GM21528 (cell line): Measurements from ENCODE around the gene EIF4G3.
A peak's percentile ranks its signal among the peaks of the same experiment; 100 is the strongest.
"Not testable (repeated sequence)": the region's sequence is repeated elsewhere in the genome, so short reads cannot be mapped to it uniquely, and the experiment has no call there.

Experiments used
- ATAC-seq: cut with Tn5 transposase; IDR thresholded peaks from one replicate; pipeline ENCODE4 v1.9.1; 2021; ENCODE audit warnings: mild to moderate bottlenecking, moderate library complexity; ENCODE audit not compliant: unreplicated experiment, low FRiP score

EIF4G3 gene

DNA sequence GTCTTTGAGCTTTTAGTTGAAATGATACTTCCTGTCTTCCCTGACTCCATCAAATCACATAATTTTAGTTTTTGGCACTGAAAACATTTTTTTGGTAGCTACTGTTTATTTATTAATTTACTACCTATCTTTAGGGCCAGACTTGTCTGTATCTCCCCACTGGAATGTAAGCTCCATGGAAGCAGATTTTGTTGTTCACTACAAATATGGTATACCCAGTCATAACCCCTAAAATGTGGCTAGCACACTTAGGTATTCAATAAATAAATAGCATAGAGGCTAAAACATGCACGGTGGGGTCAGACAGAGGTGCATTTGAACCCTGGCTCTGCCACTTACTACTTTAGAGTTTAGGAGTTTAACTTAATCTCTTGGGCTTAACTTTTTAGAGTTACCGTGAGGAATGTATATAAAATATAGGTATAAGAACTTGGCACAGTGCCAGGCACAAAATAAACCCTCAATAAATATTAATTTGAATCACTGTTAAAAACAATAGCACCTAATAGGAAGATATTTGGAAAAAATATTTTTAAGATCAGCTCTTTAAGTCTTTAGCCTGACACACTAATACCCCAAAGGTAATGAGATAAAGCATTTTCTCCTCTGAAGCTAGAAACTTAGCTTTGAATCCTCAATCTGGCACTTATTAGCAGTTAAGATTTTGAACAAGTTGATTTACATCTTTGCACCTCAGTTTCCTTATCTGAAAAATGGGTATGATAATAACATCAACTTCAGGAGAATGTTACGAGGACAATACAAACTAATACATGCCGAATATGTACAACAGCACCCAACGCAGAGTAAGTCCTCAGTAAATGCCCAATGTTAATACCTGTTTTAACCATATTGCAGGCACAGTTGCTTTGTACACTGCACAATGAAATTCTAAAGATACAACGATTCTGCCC, 330.0 kb downstream of the EIF4G3 start:
- ATAC-seq: no peak

DNA sequence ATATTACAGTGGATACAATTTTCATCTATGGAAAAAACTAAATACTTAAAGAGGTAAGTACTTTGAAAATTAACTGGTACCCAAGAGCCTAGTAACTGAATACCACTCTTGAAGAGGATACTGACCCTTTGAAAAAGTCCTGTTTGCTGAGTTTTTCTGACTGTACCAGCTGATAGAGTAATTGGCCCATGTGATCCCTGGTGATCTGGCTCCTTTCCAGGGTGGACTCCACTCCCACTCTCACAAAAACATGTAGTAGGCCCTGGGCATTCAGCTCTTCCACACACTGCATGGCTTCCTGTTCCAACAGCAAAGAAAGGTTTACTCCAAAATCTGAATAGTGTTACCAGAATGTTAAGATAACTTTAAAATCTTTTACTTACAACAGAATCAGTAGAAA, 336.0 kb downstream of the EIF4G3 start:
- no peak for ATAC-seq

DNA sequence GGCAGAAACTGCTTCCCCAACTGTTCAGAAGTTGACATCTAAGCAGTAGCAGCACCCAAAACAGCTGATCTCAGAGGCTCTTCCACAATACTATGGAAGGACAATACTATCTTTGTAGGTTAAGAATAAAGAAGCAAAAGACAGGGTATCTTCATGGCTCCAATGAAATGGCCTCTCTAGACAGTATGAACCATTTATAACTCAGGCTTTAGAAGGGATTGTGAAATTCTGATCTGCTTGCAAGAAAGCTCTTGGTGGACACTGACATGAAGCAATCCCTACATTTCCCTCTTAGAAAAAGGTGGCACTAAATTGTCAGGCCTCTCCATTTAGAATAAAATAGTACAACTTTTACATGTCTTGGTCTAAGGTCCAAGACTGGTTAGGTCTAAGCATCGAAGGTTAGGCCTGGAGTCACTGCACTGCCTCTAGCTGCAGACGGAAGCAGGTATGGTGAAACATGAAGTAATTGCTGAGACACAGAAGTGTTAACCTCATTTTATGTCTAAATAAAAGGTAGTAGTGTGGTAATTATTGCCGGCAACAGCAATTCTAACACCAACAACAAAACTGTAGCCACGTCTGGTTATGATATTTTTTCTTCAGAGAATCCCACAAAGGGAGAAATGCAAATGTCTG, 339.0 kb downstream of the EIF4G3 start:
- no peak for ATAC-seq

DNA sequence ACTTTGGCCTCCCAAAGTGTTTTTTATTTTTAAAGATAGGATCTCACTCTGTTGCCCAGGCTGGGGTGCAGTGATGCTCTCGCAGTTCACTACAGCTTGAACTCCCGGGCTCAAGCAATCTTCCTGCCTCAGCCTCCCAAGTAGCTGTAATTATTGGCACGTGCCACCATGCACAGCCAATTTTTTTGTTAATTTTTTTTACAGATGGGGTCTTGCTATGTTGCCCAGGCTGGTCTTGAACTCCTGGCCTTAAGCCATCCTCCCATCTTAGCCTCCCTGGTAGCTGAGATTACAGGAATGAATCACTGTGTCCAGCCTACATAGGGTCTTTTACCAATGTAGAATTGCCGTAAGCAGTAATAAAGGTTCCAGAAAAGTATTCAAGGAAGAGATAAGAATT, 340.5 kb downstream of the EIF4G3 start:
- no peak for ATAC-seq

DNA sequence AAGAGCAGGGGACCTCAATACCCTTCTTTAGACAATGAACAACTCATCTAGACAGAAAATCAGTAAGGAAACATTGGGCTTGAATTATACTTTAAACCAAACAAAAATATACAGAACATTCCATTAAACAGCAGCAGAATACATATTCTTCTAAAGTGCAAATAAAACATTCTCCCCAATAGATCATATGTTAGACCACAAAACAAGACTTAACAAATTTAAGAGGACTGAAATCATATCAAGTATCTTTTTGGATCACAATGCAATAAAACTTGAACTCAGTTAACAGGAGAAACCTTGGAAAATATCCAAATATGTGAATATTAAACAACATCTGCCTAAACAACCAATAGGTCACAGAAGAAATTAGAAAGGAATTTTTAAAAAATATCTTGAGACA, 341.9 kb downstream of the EIF4G3 start:
- no peak for ATAC-seq

DNA sequence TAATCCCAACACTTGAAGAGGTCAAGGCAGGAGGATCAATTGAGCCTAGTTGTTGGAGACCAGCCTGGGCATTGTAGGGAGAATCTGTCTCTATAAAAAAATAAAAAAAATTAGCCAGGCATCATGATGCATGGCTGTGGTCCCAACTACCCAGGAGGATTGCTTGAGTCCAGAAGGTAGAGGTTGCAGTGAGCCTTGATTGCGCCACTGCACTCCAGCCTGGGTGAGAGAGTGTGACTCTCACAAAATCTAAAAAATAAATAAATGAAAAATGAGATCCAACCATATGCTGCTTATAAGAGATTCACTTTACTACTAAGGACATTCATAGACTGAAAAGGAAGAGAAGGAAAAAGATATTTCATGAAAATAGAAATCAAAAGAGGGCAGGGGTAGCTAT, 342.5 kb downstream of the EIF4G3 start:
- ATAC-seq: no peak

DNA sequence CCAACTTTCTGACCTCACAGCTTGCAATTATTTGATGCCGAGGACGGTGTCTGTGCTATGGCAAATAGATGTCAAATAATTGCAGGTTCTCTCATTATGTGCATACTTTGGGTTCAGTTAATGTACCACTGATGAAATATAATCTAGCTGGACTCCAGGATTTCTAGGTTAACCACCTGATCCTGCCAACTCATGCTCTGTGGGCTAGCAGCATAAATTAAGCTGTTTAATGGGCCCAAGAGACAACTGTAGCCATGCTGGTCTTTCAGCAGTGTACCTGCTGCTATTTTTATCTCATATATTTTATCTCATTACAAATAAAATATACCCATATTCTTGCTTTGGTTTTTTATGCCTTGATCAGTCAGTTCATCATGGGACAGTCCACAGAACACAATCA, 346.3 kb downstream of the EIF4G3 start:
- ATAC-seq: no peak

DNA sequence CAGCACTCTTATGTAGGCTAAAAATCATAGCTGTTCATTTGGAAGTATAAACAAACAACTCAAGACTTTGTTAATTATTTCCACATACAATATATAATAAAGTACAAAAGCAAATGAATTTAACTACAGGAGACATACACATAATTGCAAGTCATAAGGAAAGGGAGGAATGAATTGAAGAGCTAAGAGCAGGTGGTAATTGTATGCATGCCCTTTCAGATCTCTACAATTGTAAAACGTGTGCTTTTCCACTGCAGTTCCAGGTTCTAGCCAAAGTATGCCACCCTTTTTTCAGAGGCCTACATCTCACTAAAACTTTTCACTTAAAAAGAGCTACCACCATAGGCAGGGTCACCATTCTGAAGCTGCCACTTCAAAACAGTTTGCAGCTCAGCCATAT, 346.8 kb downstream of the EIF4G3 start:
- ATAC-seq: no peak

DNA sequence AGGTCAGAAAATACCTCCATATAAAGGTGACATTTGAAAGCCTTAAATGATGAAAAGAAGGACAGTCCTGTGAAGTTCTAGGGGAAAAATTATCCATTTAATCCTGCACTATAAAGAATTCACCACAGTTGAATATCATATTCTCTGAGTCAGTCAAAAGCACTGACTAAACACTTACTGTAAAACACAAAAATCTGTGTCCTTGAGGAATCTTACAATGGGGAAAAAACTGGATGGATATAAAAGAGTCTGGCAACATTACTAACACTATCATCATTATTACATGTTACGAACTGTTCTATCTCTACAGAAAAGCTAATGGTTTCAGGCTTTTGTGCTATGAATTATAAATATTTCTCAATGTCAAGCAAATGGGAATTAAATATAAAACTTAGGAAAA, 347.2 kb downstream of the EIF4G3 start:
- no peak for ATAC-seq

DNA sequence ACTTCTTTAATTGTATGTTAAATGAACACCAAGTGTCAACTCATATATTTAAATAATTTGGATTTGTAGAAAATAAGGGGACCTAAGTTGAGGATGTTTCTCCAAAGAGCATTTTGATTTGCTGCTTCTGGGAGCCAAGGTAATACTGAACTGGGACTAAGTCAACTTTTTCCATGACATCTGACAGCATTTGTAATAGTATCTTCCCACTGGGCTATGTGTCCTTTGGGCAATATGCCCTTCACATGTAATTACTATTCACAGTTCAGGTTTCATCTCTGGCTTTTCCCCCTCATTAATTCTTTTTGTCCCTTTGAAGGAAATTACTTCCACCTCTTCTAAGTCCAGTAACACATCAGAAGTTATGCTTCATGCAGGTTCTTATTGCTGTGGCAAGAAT, 352.9 kb downstream of the EIF4G3 start:
- ATAC-seq: no peak

DNA sequence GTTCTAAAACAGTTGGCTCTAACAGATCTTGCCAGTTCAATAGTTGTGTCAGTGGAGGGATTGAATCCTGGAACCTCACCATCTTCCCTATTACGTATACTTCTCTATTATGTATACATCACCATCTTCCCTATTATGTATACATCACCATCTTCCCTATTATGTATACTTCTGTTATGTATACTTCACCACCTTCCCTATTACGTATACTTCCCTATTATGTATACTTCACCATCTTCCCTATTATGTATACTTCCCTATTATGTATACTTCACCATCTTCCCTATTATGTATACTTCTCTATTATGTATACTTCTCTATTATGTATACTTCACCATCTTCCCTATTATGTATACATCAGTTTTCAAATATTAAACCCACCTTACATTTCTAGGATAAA, 355.2 kb downstream of the EIF4G3 start:
- no peak for ATAC-seq

DNA sequence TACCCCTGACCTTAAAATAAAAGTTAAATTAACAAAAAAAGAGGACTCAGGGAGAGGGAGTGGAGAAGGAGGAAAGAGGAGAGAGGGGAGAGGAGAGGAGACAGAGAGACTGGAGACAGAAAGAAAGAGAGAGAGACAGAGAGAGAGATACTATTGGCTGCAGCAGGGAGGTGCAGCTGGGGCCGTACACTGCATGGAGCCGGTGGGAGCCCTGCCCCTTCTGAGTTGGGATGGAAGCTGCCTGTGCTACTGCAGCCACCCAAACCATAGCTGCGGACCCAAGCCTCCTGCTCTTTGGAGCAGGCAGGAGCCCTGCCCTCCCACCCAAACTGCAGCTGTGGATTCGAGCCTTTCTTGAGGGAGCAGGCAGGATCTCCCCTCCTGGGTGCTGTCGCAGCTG, 356.9 kb downstream of the EIF4G3 start:
- no peak for ATAC-seq

DNA sequence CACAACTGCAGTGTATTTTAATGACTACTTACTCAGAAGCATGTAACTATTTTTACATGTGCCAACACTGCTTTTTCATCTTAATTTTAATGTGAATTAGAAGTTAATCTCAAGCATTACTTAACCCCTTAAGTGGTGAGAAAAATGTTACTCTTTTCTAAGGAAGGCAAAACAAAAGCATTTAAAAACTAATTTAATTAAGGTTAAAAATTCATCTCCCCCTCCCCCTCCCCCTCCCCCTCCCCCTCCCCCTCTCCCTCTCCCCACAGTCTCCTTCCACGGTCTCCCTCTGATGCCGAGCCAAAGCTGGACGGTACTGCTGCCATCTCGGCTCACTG, 362.2 kb downstream of the EIF4G3 start:
- no peak for ATAC-seq

DNA sequence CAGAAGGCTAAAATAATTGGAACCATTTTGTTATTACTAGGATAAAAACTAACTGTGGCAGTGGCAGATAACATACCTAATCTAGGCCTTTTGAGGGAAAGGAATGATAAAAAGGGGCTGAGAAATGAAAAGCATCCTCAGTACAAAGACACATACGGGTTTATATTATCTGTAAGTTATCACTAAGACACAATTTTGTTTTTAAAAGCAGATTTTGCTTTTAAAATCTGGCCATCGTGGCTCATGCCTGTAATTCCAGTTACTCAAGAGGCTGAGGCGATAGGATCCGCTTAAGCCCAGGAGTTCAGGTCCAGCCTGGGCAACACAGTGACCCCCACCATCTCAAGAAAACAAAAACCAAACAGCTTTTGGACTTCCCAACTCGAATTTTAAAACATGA, 364.8 kb downstream of the EIF4G3 start:
- ATAC-seq: no peak

DNA sequence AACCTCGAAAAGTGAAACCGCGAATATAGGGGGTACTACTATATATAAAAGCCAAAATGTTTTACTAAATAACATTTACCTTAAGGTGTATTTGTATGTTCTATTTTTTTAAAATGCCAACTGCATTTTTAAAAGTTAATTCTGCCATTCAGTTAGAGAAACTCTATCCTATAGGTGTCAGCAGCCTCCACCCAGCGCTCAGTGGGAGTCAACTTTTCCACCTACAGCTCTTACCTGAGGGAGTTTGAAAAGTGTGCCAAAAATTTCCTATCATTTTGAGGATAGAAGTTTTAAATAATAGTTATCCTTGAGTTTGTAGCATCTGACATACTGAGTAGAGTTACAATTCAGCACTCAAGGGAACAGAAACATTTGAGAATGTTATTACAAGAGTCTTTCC, 383.5 kb downstream of the EIF4G3 start:
- ATAC-seq: no peak

DNA sequence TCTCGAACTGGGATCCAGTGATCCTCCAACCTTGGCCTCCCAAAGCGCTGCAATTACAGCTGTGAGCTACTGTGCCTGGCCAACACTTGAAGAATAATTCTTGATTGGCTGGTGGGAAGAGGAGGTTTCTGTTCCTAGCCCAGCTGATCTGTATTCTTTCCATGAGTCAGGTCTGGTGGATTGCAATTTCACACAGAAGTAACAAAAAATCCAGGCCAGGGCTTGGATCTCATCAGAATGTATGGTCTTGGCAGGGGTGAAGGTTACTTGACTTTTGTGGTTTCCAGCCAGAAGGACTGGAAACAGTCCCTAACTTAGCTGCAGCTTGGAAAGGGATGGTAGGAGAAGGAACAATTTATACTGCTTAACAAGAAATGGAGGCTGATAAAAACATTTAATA, 384.5 kb downstream of the EIF4G3 start:
- ATAC-seq: no peak

DNA sequence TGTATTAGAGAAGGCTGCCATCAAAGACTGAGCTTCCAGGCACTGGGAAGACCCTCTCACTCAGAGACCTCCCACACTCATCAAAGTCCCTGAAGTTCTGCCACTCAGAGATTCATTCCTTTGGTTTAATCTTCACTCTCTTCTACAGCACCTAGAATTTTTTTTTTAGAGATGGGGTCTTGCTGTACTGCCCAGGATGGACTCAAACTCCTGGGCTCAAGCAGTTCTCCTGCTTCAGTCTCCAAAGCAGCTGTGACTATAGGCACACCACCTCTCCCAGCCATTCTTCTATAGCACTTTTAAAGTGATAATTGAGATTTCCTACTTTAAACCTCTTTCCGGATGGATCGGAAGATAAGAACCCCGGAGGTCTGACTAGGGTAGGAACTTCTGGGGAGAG, 385.9 kb downstream of the EIF4G3 start:
- ATAC-seq: no peak

DNA sequence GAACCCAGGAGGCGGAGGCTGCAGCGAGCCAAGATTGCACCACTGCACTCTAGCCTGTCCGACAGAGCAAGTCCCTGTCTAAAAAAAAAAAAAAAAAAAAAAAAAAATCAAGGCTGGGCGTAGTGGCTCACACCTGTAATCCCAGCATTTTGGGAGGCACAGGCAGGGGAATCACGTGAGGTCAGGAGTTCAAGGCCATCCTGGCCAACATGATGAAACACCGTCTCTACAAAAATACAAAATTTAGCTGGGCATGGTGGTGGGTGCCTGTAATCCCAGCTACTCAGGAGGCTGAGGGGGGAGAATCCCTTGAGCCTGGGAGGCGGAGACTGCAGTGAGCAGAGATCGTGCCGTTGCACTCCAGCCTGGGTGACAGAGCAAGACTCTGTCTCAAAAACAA, 387.1 kb downstream of the EIF4G3 start:
- ATAC-seq: not testable (repeated sequence)

DNA sequence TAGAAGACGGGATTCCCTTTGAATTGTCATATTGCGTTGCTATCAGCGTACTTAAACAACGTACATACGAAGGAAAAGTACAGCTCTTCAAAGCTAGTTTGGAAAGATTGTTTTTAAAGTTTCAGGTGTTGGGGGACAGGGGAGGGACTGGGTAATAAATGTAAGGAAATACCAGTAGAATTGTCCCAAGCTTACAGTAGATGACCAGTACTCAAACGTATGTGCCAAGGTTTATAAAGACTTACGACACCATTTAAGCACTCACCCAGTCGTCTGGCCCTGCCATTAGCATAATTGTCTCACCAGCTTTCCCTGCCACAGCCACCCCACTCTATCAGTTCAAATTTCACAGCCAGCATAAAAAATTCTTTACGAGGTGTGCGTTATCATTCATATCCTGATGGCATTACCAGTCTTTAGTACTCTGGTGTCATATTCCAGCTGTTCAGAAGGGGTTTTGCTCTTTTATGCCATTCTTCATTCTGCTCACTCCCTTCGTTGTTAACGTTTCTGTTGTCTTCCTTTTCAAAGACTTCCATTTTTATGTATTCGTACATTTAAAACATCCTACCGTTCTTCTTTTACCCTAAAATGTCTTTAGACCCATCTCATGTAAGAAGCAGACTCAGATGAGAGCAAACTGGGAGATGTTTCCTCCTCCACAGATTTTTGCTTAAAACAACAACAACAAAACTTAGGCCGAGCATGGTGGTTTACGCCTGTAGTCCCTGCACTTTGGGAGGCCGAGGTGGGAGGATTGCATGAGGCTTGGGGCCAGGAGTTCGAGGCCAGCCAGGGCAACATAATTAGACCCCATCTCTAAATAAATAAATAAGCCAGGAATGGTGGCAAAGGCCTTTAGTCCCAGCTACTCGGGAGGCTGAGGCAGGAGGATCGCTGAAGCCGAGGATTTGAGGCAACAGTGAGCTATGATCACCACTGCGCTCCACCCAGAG, 388.6 kb downstream of the EIF4G3 start:
- ATAC-seq: no peak

DNA sequence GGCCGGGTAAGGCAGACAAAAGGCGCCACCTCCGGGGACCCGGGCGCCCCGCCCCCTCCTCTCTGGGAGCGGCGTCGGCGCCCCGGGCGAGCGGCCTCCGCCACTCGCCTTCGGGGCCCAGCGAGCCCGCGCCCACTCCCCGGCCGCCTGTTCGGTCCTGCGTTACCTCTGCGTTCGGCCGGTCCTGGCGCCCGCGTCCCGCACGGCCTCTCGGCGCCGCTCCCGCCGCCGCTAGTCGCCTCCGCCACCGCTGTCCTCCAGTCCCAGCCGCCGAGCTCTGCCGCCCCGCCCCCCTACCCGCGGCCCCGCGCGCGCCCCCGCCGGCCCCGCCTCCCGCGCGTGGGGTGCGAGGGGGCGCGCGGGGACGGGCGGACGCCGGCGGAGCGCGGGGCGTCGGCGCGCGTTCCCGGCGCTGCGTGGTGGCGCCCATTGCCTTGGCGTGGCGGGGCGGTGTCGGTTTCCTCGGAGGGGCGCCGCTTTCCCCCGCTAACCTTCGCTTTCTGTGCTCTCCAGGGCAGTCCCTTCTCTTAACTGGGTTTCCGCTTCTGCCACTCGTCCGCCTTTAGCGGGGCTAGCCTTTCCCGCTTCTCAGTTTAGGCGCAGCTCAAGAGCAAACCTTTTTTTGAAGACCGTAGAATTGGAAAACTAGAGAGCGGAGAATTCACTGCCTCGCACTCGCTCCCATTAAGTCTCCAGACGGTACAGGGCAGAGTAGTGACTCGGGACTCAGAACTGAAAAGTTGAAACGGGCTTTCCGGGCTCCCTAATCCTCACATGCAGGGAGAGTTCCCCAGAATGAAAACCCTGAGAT, 389.5 kb downstream of the EIF4G3 start, which contains the start of gene HP1BP3:
HP1BP3 (minus strand) TSS at position 279 of the 811 bp plus-strand sequence. CDS start 6,867 bp downstream, outside the sequence.
- peak; percentile 56 for ATAC-seq
